ENCODE data around the gene CARMIL1.

Gene CARMIL1

GRCh38 chr6:25402125-25402524 lies 123.0 kb downstream of the CARMIL1 start:
- no peak for TF ChIP-seq CTCF (conservative IDR thresholded peaks at IDR 0.05; ENCODE audit: low read length)
- no peak overlapping the region for H3K4me3 ChIP-seq (ENCODE audit: low read length)
- DNase-seq (ENCODE audit: low read depth): no peak

- no peak overlapping the region for H3K4me3 ChIP-seq (ENCODE audit: low read length)
- DNase-seq (ENCODE audit: low read depth): no peak
- TF ChIP-seq CTCF (conservative IDR thresholded peaks at IDR 0.05; ENCODE audit: low read length): no peak
These were observed 124.0 kb downstream of the CARMIL1 start for GRCh38 chr6:25403150-25403549.

- no peak overlapping the region for H3K4me3 ChIP-seq (ENCODE audit: low read length)
- no peak for TF ChIP-seq CTCF (conservative IDR thresholded peaks at IDR 0.05; ENCODE audit: low read length)
- no peak for DNase-seq (ENCODE audit: low read depth)
These were observed 124.9 kb downstream of the CARMIL1 start for GRCh38 chr6:25404091-25404490.

- H3K4me3 ChIP-seq (ENCODE audit: low read length): no peak overlapping the region
- no peak for TF ChIP-seq CTCF (conservative IDR thresholded peaks at IDR 0.05; ENCODE audit: low read length)
- no peak for DNase-seq (ENCODE audit: low read depth)
These were observed 125.6 kb downstream of the CARMIL1 start for GRCh38 chr6:25404693-25405169.

- H3K4me3 ChIP-seq (ENCODE audit: low read length): no peak overlapping the region
- DNase-seq (ENCODE audit: low read depth): no peak
- no peak for TF ChIP-seq CTCF (conservative IDR thresholded peaks at IDR 0.05; ENCODE audit: low read length)
These were observed 126.3 kb downstream of the CARMIL1 start for GRCh38 chr6:25405442-25405841.

GRCh38 chr6:25407431-25407830 lies 128.3 kb downstream of the CARMIL1 start:
- H3K4me3 ChIP-seq (ENCODE audit: low read length): no peak overlapping the region
- no peak for TF ChIP-seq CTCF (conservative IDR thresholded peaks at IDR 0.05; ENCODE audit: low read length)
- no peak for DNase-seq (ENCODE audit: low read depth)

GRCh38 chr6:25410102-25410501 lies 130.9 kb downstream of the CARMIL1 start:
- no peak for DNase-seq (ENCODE audit: low read depth)
- no peak overlapping the region for H3K4me3 ChIP-seq (ENCODE audit: low read length)
- no peak for TF ChIP-seq CTCF (conservative IDR thresholded peaks at IDR 0.05; ENCODE audit: low read length)
